GM15510 (cell line): ENCODE results near the gene RCL1.

ENCODE experiments used
- POLR2A ChIP-seq: IDR thresholded peaks from 3 replicates; pipeline ENCODE4 v1.6.1; 2011; ENCODE audit warnings: borderline replicate concordance; ENCODE audit not compliant: insufficient read length; ENCODE audit errors: extremely low read depth

Gene RCL1

DNA sequence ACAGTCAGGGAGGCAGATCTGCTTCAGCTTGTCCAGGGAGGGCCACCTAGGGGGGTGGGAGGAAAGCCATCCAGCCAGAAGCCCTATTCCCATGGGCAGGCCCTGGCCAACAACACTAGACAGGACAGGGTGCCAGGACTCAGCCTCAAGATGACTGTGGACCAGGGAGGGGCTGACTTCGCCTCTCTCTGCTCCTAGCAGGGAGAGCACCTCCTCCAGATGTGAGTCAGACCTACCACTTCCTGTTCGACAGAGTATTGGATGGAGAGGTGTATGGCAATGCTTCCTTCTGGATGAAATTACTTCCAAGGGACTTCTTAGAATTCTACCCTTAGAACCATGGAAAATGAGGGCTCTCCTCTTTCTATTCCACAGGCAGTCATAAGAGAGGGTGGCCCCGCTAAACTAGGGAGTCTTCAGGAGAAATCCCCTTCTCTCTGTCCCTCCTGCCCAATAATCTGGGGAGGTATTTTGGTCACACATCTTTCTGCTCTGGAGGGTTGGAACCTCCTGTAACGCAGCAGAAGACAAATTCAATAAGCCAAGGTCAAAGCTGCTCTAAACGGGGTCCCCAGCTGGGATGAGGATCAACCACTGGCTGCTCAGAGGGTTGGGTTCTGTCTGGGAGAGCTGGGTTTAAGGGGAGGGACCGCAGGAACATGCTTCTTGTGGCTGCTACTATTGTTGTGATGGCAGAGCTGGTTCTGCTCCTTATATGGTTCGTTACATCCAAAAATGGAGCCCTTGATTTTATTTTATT is 23.2 kb upstream of the RCL1 start:
- no peak for TF ChIP-seq POLR2A

DNA sequence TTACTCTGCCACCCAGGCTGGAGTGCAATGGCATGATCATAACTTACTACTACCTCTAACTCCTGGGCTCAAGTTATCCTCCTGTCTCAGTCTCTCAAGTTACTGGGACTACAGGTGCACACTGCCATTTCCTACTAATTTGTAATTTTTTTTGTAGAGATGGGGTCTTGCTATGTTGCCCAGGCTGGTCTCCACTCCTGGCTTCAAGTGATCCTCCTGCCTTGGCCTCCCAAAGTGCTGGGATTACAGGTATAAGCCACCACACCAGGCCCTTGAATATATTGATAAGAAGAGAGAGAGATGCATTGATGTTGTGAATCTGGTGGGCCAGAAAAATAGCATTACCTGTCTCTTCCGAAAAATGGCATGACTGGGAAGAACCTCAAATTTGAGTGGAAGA is 21.0 kb upstream of the RCL1 start:
- TF ChIP-seq POLR2A = no peak

GRCh38 chr9:4774209-4774608 is 18.5 kb upstream of the RCL1 start:
- no peak for TF ChIP-seq POLR2A

GRCh38 chr9:4780651-4781050 is 12.1 kb upstream of the RCL1 start:
- TF ChIP-seq POLR2A = no peak

DNA sequence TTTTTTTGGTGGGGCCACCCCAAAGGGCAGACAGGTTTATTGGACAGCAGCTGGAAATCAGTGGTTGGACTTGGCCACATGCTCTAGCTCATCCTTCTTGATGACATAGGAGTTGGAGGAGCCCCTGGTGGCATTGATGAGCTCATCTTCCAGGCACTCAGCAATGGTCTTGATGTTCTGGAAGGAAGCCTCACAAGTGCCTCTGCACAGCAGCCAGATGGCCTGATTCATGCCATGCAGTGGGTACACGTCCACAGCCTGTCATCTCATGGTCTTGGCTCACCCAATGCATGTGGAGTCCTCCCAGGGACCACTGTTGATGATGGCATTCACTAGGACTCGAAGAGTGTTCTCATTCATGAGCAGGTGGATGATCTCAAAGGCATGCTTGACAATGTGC is 11.3 kb upstream of the RCL1 start:
- no peak for TF ChIP-seq POLR2A

DNA sequence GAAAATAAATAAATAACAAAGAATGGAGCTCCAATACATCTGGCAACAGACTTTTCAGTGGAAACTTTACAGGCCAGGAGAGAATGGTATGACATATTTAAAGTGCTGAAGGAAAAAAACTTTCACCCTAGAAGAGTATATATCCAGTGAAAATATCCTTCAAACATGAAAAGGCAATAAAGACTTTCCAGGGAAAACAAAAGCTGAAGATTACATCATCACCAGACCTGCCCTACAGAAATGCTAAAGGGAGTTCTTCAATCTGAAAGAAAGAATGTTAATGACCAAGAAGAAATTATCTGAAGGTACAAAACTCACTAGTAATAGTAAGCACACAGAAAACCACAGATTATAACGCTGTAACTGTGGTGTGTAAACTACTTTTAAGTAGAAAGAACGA is 8.3 kb upstream of the RCL1 start:
- no peak for TF ChIP-seq POLR2A

- TF ChIP-seq POLR2A = no peak
Measured at GRCh38 chr9:4786599-4786998, 6.1 kb upstream of the RCL1 start.

GRCh38 chr9:4787876-4788275 is 4.9 kb upstream of the RCL1 start:
- no peak for TF ChIP-seq POLR2A

GRCh38 chr9:4788703-4789102 is 4.0 kb upstream of the RCL1 start:
- no peak for TF ChIP-seq POLR2A

- no peak for TF ChIP-seq POLR2A
Measured at GRCh38 chr9:4792054-4792571, 631 bp upstream of the RCL1 start.

DNA sequence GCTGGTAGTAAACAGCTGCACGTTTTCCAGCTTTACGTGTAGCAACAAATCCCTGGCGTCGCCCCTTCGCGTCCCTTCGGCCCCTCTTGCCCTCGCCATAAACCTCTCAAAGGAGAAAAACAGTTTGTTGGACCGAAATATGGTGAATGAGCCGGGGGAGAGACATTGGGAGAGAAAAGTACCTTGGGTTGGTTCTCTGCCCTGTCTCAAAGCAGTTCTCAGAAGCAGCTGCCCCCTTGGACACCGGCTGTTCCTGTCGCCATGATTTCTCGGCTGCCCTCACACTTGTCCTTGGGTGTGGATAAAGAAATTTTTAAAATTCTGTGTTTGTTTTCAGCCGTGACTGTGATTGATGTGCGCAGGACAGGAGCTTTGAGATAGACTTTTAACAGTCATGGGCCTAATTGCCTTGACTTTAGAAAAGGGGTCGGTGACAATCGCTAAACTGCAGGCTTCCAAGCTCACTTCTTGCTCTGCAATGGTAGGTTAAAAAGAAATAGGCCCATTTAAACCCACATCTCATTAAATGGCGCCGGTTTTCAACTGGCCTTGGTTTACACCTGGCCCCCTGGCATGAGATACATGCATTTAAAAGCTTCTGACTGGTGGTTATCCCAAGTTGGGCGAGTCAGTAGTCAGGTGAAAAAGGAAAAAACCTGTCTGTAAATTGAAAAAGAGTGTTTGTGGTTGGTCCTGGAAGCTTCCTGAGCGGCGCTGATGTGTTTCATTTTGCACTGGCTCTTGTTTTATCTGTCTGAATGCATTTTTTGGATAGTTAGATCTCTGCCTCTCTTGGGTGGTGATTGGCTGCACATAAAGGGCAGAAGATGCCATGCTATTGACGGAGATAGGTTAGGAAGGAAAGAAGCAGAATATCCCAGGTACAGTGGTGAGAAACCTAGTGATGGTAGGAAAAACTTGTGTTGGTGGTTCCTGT is 983 bp downstream of the RCL1 start:
- no peak for TF ChIP-seq POLR2A

- no peak for TF ChIP-seq POLR2A
Measured at GRCh38 chr9:4794691-4795090, 1.9 kb downstream of the RCL1 start.

DNA sequence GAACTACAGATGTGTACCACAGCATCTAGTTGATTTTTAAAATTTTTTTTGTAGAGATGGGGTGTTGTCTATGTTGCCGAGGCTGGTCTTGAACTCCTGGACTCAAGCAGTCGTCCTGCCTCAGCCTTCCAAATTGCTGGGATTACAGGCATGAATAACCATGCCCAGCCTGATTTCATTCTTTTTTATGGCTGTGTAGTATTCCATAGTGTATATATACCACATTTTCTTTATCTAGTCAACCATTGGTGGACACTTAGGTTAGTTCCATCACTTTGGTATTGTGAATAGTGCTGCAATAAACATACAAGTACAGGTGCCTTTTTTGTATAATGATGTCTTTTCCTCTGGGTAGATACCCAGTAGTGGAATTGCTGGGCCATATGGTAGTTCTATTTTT is 3.8 kb downstream of the RCL1 start:
- TF ChIP-seq POLR2A = no peak

- no peak for TF ChIP-seq POLR2A
Measured at GRCh38 chr9:4796988-4797853, 4.5 kb downstream of the RCL1 start.

DNA sequence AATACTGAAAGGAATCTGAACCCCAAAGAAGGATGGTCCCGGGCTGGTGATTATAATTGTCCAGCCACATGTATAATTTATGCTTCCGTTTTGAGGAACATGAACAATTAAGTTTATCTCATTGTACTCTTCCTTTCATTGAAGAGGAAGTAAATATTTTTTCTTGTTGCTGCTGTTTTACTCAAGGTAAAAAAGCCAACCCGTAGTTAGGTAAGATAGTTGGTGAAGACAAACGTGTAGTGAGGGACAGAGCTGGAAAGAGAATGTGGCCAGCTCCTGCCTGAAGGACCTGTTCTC is 5.1 kb downstream of the RCL1 start:
- TF ChIP-seq POLR2A = no peak
